ENCODE results near the gene NPAS3.

NPAS3 gene

GRCh38 chr14:32938719-32939253, at the start of gene NPAS3:
Gene NPAS3, plus strand, starts transcription at chr14:32938879.
- peak within 1 kb of the TSS; percentile 87 for H3K9ac ChIP-seq (ENCODE audit: low read depth, low read length)
- no peaks in the 10 kb centered on the region for H3K36me3 ChIP-seq (ENCODE audit: insufficient read depth, low read length)
- peaks cover 27% of the 10 kb centered on the region for H3K4me1 ChIP-seq (ENCODE audit: insufficient read depth, low read length)
- H3K9me3 ChIP-seq (ENCODE audit: control insufficient read depth, insufficient read depth, low read length), result no peaks in the 10 kb centered on the region

DNA sequence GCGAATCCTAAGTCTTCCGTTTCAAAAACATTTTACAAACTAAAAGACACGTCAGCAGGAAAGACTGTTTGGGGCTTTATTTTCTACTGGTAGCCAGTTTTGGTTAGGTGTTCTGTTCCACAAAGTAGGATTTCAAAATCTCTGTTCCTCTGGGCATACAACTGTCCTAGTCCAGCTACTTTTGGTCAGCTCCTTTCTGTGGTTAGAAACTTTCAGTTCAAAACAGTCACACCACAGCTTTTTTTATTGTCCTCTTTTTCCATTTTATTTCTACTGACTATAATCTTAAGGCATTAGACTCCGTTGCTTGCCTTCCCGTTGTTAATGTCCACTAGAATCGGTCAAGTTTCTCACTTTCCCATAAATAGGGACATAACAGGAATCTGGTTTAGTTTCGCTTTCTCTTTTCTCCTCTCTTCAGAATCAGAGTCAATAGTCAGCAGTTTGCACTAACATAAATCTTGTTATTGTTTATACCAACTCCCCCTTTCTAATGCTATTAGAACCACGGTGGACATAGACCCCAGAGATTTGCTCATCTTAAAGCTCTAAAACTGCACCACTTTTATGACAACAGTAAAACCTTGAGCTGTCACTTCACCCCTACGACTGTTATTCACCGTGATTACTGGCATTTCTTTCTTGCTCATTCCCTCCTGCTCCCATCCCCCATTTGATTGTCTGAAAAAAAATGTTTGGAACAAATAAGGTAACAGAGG, 41.5 kb upstream of the NPAS3 start:
- no peaks in the 10 kb centered on the region for H3K36me3 ChIP-seq (ENCODE audit: insufficient read depth, low read length)
- H3K4me1 ChIP-seq (ENCODE audit: insufficient read depth, low read length), result peaks cover under 1% of the 10 kb centered on the region; the same call in 1 of the 2 replicates
- no peak overlapping the region for H3K9ac ChIP-seq (ENCODE audit: low read depth, low read length)
- H3K9me3 ChIP-seq (ENCODE audit: control insufficient read depth, insufficient read depth, low read length), result no peaks in the 10 kb centered on the region

DNA sequence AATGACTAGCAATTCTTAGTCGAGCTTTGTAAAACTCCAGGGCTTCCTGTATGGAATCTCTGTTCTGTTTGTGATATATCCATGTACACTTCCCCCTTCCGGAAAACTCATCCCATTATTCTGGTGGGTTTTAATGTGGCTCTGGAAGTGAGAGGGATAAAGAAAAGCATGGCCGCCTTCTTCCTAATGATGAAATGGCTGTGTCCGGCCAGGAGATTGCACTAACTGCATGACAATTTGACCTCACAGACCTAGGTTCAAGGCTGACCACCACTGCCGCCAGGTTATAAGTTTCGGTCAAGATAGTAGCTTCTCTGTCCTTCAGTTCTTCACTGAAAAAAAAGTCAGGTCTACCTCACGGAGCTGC, 41.0 kb upstream of the NPAS3 start:
- Histone ChIP-seq H3K9ac (ENCODE audit: low read depth, low read length) (no peak overlapping the region), H3K36me3 (ENCODE audit: insufficient read depth, low read length) (no peaks in the 10 kb centered on the region), H3K9me3 (ENCODE audit: control insufficient read depth, insufficient read depth, low read length) (no peaks in the 10 kb centered on the region), H3K4me1 (ENCODE audit: insufficient read depth, low read length) (no peaks in the 10 kb centered on the region)

GRCh38 chr14:32898876-32899275, 39.8 kb upstream of the NPAS3 start:
- Histone ChIP-seq H3K36me3 (ENCODE audit: insufficient read depth, low read length) (no peaks in the 10 kb centered on the region), H3K9ac (ENCODE audit: low read depth, low read length) (no peak overlapping the region), H3K9me3 (ENCODE audit: control insufficient read depth, insufficient read depth, low read length) (no peaks in the 10 kb centered on the region), H3K4me1 (ENCODE audit: insufficient read depth, low read length) (no peaks in the 10 kb centered on the region)

- no peaks in the 10 kb centered on the region for H3K4me1 ChIP-seq (ENCODE audit: insufficient read depth, low read length)
Observed at GRCh38 chr14:32900547-32900946, 38.1 kb upstream of the NPAS3 start.

GRCh38 chr14:32905013-32905412, 33.7 kb upstream of the NPAS3 start:
- no peak overlapping the region for H3K9ac ChIP-seq (ENCODE audit: low read depth, low read length)
- no peaks in the 10 kb centered on the region for H3K9me3 ChIP-seq (ENCODE audit: control insufficient read depth, insufficient read depth, low read length)
- no peaks in the 10 kb centered on the region for H3K36me3 ChIP-seq (ENCODE audit: insufficient read depth, low read length)
- no peaks in the 10 kb centered on the region for H3K4me1 ChIP-seq (ENCODE audit: insufficient read depth, low read length)

More at GRCh38 chr14:32900547-32900946, 38.1 kb upstream of the NPAS3 start:
- Histone ChIP-seq H3K9ac (ENCODE audit: low read depth, low read length) (no peak overlapping the region), H3K9me3 (ENCODE audit: control insufficient read depth, insufficient read depth, low read length) (no peaks in the 10 kb centered on the region), H3K36me3 (ENCODE audit: insufficient read depth, low read length) (no peaks in the 10 kb centered on the region)

DNA sequence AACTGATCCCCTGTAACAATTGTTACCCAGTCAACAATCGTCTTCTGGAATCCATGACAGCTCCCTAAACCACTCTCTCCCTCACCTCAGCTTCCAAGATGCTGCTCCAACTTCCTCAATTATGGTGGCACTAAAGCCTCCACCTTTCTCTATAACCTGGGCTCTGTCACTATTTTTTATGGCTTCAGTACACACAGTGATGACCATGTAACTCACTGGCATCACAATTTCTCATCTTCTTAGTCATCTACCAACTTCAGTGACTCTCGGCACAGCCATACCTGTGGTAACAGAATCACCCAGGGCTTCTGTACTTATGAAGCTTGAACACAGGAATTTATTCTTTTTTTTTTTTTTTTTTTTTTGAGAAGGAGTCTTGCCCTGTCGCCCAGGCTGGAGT, 32.0 kb upstream of the NPAS3 start:
- H3K9me3 ChIP-seq (ENCODE audit: control insufficient read depth, insufficient read depth, low read length), result no peaks in the 10 kb centered on the region
- H3K9ac ChIP-seq (ENCODE audit: low read depth, low read length), result no peak overlapping the region
- H3K36me3 ChIP-seq (ENCODE audit: insufficient read depth, low read length), result no peaks in the 10 kb centered on the region
- H3K4me1 ChIP-seq (ENCODE audit: insufficient read depth, low read length), result no peaks in the 10 kb centered on the region

- H3K9me3 ChIP-seq (ENCODE audit: control insufficient read depth, insufficient read depth, low read length), result no peaks in the 10 kb centered on the region
- no peaks in the 10 kb centered on the region for H3K4me1 ChIP-seq (ENCODE audit: insufficient read depth, low read length)
- no peaks in the 10 kb centered on the region for H3K36me3 ChIP-seq (ENCODE audit: insufficient read depth, low read length)
- H3K9ac ChIP-seq (ENCODE audit: low read depth, low read length), result no peak overlapping the region
Observed at GRCh38 chr14:32908196-32909084, 30.2 kb upstream of the NPAS3 start.

DNA sequence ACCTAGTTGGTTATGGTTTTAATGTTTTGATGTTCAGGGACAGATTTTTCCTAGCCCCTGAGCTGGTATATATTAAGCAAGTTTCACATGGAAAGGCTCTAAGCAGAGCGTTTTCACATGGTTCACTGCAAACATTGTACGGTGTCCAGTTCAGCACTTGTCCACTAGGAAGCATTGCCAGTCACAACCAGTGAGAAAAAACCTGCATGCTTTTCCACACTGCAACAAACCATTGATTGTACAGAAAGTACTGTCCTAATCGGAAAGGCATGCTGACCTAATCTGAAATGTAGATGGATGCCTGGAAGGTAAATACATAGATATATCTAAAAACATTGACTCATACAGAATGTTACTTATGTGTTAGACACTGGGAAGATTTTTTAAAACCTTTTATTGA, 25.0 kb upstream of the NPAS3 start:
- H3K9ac ChIP-seq (ENCODE audit: low read depth, low read length), result no peak overlapping the region
- H3K9me3 ChIP-seq (ENCODE audit: control insufficient read depth, insufficient read depth, low read length), result no peaks in the 10 kb centered on the region
- H3K36me3 ChIP-seq (ENCODE audit: insufficient read depth, low read length), result no peaks in the 10 kb centered on the region
- no peaks in the 10 kb centered on the region for H3K4me1 ChIP-seq (ENCODE audit: insufficient read depth, low read length)

GRCh38 chr14:32914391-32914790, 24.3 kb upstream of the NPAS3 start:
- Histone ChIP-seq H3K9me3 (ENCODE audit: control insufficient read depth, insufficient read depth, low read length) (no peaks in the 10 kb centered on the region), H3K9ac (ENCODE audit: low read depth, low read length) (no peak overlapping the region), H3K36me3 (ENCODE audit: insufficient read depth, low read length) (no peaks in the 10 kb centered on the region), H3K4me1 (ENCODE audit: insufficient read depth, low read length) (no peaks in the 10 kb centered on the region)

DNA sequence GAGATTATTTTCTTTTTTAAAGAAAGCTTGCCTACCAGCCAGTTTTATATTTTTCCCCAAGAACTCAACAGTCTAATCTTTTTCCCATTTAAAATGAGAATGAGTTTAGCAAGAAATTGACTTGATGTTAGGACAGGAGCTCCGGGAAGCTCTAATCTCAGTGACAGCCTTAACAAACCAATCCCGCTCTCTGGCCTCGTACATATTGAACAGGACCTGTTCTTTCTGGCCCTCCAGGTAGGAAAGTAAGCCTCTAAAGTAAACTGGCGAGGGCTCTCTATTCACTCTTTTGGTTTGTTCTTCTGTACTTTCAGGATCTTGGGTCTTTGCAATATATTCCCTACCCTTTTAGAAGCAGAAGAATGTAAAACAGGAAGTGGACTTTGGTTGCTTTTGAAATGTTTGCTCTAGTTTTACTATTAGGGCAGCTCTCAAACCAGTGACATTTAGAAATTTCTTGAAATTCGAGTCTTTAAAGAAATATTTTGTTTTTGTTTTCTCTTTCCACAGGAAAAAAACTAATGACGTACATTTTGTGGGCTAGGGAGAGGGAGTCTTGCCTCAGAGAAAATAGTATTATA, 17.9 kb upstream of the NPAS3 start:
- H3K9me3 ChIP-seq (ENCODE audit: control insufficient read depth, insufficient read depth, low read length), result no peaks in the 10 kb centered on the region
- H3K36me3 ChIP-seq (ENCODE audit: insufficient read depth, low read length), result no peaks in the 10 kb centered on the region
- no peaks in the 10 kb centered on the region for H3K4me1 ChIP-seq (ENCODE audit: insufficient read depth, low read length)
- no peak overlapping the region for H3K9ac ChIP-seq (ENCODE audit: low read depth, low read length)

DNA sequence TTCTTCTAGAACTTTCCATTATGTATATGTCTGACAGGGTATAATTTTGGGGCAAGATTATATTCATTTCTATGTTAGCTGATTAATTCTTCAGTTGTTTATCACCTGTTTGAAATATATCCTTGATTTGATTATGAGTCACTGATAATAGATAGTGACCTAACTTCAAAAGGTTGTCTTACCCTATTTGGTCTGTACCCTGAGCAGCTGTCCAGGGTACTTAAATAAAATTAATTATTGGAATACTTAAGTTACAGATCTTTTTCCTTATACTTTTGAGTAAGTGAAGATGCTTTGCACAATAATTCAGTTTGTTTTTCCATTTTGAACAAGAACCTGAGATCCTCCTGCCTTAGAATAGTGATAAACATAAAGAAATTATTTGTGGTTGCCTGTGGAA, 13.2 kb upstream of the NPAS3 start:
- Histone ChIP-seq H3K9ac (ENCODE audit: low read depth, low read length) (no peak overlapping the region), H3K36me3 (ENCODE audit: insufficient read depth, low read length) (no peaks in the 10 kb centered on the region), H3K4me1 (ENCODE audit: insufficient read depth, low read length) (no peaks in the 10 kb centered on the region), H3K9me3 (ENCODE audit: control insufficient read depth, insufficient read depth, low read length) (no peaks in the 10 kb centered on the region)

- no peaks in the 10 kb centered on the region for H3K9me3 ChIP-seq (ENCODE audit: control insufficient read depth, insufficient read depth, low read length)
- peak overlapping the region; percentile 63 for H3K9ac ChIP-seq (ENCODE audit: low read depth, low read length)
- H3K36me3 ChIP-seq (ENCODE audit: insufficient read depth, low read length), result no peaks in the 10 kb centered on the region
- H3K4me1 ChIP-seq (ENCODE audit: insufficient read depth, low read length), result peaks cover 17% of the 10 kb centered on the region
Observed at GRCh38 chr14:32932302-32932913, 6.3 kb upstream of the NPAS3 start.

DNA sequence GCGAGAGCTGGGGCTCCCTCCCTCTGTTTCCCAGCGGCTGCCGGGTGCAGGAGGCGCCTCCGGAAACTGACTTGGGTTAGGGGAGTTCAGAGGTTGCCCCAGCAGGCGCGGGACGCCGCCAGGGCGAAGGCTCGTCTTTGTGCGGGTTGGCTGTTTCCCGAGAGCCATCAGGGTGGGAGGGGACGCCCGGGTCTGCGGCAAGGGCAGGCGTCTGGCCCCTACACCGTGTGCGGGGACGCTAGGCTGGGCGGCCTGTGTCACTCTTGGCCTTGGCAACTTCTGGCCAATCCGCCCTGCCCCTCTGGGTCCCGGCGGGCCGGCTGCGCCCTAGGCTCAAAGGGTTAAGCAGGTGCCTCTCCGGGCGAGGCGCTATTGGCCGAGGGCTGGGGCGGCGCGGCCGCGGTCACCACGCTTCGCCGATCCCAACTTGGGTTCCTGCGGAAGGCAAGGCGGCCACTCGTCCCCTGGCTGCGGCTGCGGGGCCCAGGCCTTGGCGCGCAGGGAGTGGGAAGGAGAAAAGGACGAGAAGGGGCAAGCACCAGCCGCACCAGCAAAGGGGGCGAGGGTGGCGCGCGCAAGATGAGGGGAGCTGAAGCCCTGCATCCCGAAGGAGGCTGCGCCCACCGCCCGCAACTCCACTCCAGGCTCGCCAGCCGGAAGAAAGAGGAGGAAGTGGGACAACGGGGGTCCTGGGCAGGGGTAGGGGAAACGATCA, 5.6 kb upstream of the NPAS3 start:
- H3K9ac ChIP-seq (ENCODE audit: low read depth, low read length), result peak overlapping the region; percentile 63
- no peaks in the 10 kb centered on the region for H3K9me3 ChIP-seq (ENCODE audit: control insufficient read depth, insufficient read depth, low read length)
- no peaks in the 10 kb centered on the region for H3K36me3 ChIP-seq (ENCODE audit: insufficient read depth, low read length)
- H3K4me1 ChIP-seq (ENCODE audit: insufficient read depth, low read length), result peaks cover 21% of the 10 kb centered on the region

All from ES-I3 (cell line).